ENCODE data around the gene SNCAIP.

DNA sequence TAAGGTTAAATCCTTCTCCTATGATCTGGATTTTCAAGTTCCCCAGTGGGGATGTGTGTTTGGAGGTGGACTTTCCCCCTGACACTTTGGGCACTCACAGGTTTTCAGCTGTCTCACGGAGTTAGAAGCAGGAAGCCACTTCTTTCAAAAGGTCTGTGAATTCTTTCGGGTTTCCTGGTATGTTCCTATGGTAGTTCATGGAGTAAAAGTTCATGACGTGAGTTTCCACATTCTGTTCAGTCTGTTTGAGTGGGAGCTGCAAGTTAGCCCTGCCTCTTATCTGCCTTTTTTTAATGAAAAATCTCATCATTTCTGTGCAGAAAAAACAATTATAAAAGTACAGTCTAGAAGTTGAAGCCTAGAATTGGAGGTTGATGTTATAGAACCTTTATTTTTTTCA, 24.9 kb upstream of the SNCAIP start:
- TF ChIP-seq POLR2A (IDR thresholded peaks at IDR 0.05; ENCODE audit: extremely low read depth, insufficient read length) = no peak
- TF ChIP-seq, protein P1, sequence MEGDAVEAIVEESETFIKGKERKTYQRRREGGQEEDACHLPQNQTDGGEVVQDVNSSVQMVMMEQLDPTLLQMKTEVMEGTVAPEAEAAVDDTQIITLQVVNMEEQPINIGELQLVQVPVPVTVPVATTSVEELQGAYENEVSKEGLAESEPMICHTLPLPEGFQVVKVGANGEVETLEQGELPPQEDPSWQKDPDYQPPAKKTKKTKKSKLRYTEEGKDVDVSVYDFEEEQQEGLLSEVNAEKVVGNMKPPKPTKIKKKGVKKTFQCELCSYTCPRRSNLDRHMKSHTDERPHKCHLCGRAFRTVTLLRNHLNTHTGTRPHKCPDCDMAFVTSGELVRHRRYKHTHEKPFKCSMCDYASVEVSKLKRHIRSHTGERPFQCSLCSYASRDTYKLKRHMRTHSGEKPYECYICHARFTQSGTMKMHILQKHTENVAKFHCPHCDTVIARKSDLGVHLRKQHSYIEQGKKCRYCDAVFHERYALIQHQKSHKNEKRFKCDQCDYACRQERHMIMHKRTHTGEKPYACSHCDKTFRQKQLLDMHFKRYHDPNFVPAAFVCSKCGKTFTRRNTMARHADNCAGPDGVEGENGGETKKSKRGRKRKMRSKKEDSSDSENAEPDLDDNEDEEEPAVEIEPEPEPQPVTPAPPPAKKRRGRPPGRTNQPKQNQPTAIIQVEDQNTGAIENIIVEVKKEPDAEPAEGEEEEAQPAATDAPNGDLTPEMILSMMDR (IDR thresholded peaks at IDR 0.05; ENCODE audit: low read depth, low read length) = no peak
